Retinal pigment epithelial cell (primary cell): Measurements from ENCODE around the gene RAPGEF1.
"Not testable (repeated sequence)": the region's sequence is repeated elsewhere in the genome, so short reads cannot be mapped to it uniquely, and the experiment has no call there.

Source experiments
- DNase-seq: peaks from one replicate; pipeline ENCODE4 v3.0.0-alpha.2; 2010; ENCODE audit warnings: low read depth
- H3K4me3 ChIP-seq: 2 replicates; pipeline ENCODE4 v1.5.1; 2011; ENCODE audit warnings: mild to moderate bottlenecking, low read length, control low read depth, moderate library complexity
- TF ChIP-seq, protein P1 (sequence below): conservative IDR thresholded peaks from 2 replicates; pipeline ENCODE4 v1.5.1; 2011; ENCODE audit warnings: low read depth, low read length, control low read depth, inconsistent platforms

RAPGEF1 gene

GRCh38 chr9:131668057-131668438, 71.8 kb downstream of the RAPGEF1 start:
- DNase-seq = no peak
- TF ChIP-seq, protein P1, sequence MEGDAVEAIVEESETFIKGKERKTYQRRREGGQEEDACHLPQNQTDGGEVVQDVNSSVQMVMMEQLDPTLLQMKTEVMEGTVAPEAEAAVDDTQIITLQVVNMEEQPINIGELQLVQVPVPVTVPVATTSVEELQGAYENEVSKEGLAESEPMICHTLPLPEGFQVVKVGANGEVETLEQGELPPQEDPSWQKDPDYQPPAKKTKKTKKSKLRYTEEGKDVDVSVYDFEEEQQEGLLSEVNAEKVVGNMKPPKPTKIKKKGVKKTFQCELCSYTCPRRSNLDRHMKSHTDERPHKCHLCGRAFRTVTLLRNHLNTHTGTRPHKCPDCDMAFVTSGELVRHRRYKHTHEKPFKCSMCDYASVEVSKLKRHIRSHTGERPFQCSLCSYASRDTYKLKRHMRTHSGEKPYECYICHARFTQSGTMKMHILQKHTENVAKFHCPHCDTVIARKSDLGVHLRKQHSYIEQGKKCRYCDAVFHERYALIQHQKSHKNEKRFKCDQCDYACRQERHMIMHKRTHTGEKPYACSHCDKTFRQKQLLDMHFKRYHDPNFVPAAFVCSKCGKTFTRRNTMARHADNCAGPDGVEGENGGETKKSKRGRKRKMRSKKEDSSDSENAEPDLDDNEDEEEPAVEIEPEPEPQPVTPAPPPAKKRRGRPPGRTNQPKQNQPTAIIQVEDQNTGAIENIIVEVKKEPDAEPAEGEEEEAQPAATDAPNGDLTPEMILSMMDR = no peak
- H3K4me3 ChIP-seq = no peak overlapping the region

DNA sequence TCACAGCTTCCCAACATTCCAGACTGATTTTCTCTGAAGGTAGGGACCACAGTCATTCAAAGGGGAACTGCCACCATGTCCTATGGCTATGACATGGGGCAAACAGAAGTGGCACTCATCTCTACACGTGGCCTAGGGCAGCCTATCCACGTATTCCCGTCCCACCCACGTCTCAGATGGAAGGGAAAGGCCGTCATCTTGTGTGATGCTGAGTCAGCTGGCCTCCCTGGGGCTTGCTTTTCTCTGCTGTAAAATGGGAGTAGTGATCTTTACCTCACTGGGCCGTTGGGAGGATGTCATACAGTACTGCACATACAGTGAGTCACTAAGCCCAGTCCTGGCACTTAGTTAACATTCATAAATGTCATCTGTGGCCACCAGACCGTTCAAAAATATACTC, 72.3 kb downstream of the RAPGEF1 start:
- H3K4me3 ChIP-seq = no peak overlapping the region
- TF ChIP-seq, protein P1 = no peak
- no peak for DNase-seq

GRCh38 chr9:131666774-131667173, 73.1 kb downstream of the RAPGEF1 start:
- no peak for DNase-seq
- no peak overlapping the region for H3K4me3 ChIP-seq
- TF ChIP-seq, protein P1 = no peak

DNA sequence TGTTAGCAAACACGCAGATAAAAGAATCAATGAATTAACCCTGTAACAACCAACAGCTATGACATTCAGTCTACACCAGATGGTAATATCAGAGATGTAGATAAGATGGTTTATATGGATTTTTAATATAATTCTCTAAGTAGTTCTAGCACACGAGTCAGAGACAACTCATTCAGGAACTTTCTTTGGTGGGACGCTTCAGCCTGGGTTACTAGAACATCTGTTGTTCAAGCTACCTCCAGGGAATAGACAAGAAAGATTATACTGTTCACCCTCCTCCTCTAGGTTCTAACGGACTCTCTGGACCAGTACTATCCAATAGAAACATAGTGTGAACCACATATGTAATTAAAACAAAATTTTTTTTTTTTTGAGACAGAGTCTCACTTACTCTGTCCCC, 73.8 kb downstream of the RAPGEF1 start:
- no peak overlapping the region for H3K4me3 ChIP-seq
- DNase-seq = no peak
- TF ChIP-seq, protein P1 = no peak

- no peak for DNase-seq
Observed at GRCh38 chr9:131663288-131663687, 76.6 kb downstream of the RAPGEF1 start.

GRCh38 chr9:131662289-131662621, 77.6 kb downstream of the RAPGEF1 start:
- H3K4me3 ChIP-seq, DNase-seq: not testable (repeated sequence)

More at GRCh38 chr9:131663288-131663687, 76.6 kb downstream of the RAPGEF1 start:
- TF ChIP-seq, protein P1 = no peak
- no peak overlapping the region for H3K4me3 ChIP-seq

DNA sequence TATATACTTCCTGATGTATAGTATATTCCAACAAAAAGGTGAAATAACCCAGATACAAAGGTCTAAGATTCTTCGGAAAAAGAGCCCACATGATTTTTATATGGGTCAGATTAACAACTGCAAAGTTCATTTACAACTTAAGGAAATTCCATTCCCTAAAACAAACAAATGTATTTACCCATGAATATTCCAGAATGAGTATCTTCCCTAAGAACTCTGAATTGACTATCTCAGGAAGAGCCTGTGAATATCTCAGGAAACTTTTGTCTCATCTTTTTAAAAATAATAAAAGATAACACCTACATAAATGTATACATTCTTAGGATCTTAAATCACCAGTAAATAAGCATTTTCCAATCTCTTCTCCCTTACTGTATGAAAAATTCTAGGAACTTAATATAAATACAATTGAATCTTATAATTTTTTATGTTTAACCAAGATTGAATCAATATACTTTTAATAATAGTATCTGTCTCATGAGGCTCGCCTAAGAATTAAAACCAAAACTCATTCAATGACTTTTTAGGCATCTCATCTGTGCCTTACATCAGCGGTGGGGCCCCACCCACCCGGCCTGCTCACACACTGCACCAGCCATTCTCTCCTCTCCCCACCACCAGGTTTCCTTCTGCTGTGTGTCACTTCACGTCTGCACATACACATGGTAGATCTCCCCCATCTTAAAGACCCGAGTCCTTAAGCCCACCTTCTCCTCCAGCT, 78.1 kb downstream of the RAPGEF1 start:
- H3K4me3 ChIP-seq = no peak overlapping the region
- TF ChIP-seq, protein P1 = no peak
- DNase-seq = no peak
